Upper lobe of left lung (tissue), 4 donors: ENCODE measurements around the gene MIEF1.

Experiments
- POLR2A ChIP-seq, 4 donors: fragments of 450-650 bp; IDR thresholded peaks; one replicate each; pipeline ENCODE4 v1.5.1; 2016 to 2017; ENCODE audit warnings: antibody characterized with exemption in 4 of 4, mild to moderate bottlenecking in 2 of 4
- TF ChIP-seq, protein P1 (sequence below), 6 experiments: fragments of 450-650 bp in 4 of 6; fragments of 200-600 bp in 2 of 6; sonication (generic) in 2 of 6; IDR thresholded peaks; one replicate each; pipeline ENCODE4 v1.5.1; 2016 to 2019; ENCODE audit warnings: antibody characterized with exemption in 6 of 6

DNA sequence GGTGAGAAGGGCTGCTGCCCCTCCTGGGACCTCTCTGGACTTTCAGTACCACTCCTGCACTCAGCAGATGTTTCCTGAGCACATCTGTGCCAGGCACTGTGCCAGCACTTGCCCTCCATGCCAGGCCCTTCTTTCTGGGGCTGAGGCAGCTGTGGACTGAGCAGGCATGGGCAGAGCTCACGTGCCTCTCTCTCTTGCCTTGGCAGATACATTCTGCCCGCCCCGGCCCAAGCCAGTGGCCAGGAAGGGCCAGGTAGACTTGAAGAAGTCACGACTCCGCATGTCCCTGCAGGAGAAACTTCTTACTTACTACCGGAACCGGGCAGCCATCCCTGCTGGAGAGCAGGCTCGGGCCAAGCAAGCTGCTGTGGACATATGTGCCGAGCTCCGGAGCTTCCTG is 9.9 kb downstream of the MIEF1 start:
- TF ChIP-seq, protein P1, sequence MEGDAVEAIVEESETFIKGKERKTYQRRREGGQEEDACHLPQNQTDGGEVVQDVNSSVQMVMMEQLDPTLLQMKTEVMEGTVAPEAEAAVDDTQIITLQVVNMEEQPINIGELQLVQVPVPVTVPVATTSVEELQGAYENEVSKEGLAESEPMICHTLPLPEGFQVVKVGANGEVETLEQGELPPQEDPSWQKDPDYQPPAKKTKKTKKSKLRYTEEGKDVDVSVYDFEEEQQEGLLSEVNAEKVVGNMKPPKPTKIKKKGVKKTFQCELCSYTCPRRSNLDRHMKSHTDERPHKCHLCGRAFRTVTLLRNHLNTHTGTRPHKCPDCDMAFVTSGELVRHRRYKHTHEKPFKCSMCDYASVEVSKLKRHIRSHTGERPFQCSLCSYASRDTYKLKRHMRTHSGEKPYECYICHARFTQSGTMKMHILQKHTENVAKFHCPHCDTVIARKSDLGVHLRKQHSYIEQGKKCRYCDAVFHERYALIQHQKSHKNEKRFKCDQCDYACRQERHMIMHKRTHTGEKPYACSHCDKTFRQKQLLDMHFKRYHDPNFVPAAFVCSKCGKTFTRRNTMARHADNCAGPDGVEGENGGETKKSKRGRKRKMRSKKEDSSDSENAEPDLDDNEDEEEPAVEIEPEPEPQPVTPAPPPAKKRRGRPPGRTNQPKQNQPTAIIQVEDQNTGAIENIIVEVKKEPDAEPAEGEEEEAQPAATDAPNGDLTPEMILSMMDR (IDR thresholded peaks at IDR 0.05) = no peak
- TF ChIP-seq POLR2A (IDR thresholded peaks at IDR 0.05) = no peak
